Activated CD4-positive, alpha-beta T cell treated with anti-CD3 and anti-CD28 coated beads for 24 hours (primary cell): ENCODE measurements around the gene BDKRB2.
"Not testable (repeated sequence)": the region's sequence is repeated elsewhere in the genome, so short reads cannot be mapped to it uniquely, and the experiment has no call there.

Experiments
- DNase-seq, 2 donors: peaks; one replicate each; pipeline ENCODE4 v3.0.0-alpha.2; 2020; ENCODE audit warnings: low read depth in 2 of 2

The BDKRB2 gene

GRCh38 chr14:96224480-96225096 lies 19.9 kb downstream of the BDKRB2 start:
- DNase-seq, result no peak

GRCh38 chr14:96225213-96225612 lies 20.6 kb downstream of the BDKRB2 start:
- DNase-seq, result no peak

GRCh38 chr14:96225745-96226151 lies 21.1 kb downstream of the BDKRB2 start:
- no peak for DNase-seq

- DNase-seq, result no peak
These were observed 22.8 kb downstream of the BDKRB2 start for GRCh38 chr14:96227428-96227827.

GRCh38 chr14:96229315-96229714 lies 24.7 kb downstream of the BDKRB2 start:
- DNase-seq, result no peak

GRCh38 chr14:96231056-96231455 lies 26.4 kb downstream of the BDKRB2 start:
- DNase-seq, result no peak

GRCh38 chr14:96231526-96232130 lies 27.0 kb downstream of the BDKRB2 start:
- DNase-seq, result no peak

- DNase-seq, result no peak
These were observed 27.9 kb downstream of the BDKRB2 start for GRCh38 chr14:96232506-96232905.

GRCh38 chr14:96233661-96234060 lies 29.0 kb downstream of the BDKRB2 start:
- DNase-seq, result no peak

- no peak for DNase-seq
These were observed 30.8 kb downstream of the BDKRB2 start for GRCh38 chr14:96235426-96235825.

- no peak for DNase-seq
These were observed 33.0 kb downstream of the BDKRB2 start for GRCh38 chr14:96237641-96238040.

- no peak for DNase-seq
These were observed 34.1 kb downstream of the BDKRB2 start for GRCh38 chr14:96238676-96239265.

- DNase-seq, result no peak
These were observed 35.1 kb downstream of the BDKRB2 start for GRCh38 chr14:96239711-96240141.

GRCh38 chr14:96240641-96241040 lies 36.0 kb downstream of the BDKRB2 start:
- DNase-seq, result no peak

GRCh38 chr14:96242126-96242525 lies 37.5 kb downstream of the BDKRB2 start:
- no peak for DNase-seq

- DNase-seq, result no peak
These were observed 39.1 kb downstream of the BDKRB2 start for GRCh38 chr14:96243785-96244184.

- DNase-seq, result not testable (repeated sequence)
These were observed 40.4 kb downstream of the BDKRB2 start for GRCh38 chr14:96245074-96245473.

- no peak for DNase-seq
These were observed 41.3 kb downstream of the BDKRB2 start for GRCh38 chr14:96245710-96246538.

GRCh38 chr14:96246539-96246847 lies 41.9 kb downstream of the BDKRB2 start:
- DNase-seq, result no peak

GRCh38 chr14:96247031-96247430 lies 42.4 kb downstream of the BDKRB2 start:
- no peak for DNase-seq

- no peak for DNase-seq
These were observed 44.4 kb downstream of the BDKRB2 start for GRCh38 chr14:96249029-96249428.

- DNase-seq, result no peak
These were observed 45.8 kb downstream of the BDKRB2 start for GRCh38 chr14:96250485-96250884.
